Left ventricle myocardium inferior (tissue), 1 donor: ENCODE measurements around the gene CLCN2. TPM values are rescaled to one million over a fixed set of nuclear protein-coding genes. Genes with fewer than 3 reads are reported as not detected.
"Not testable (repeated sequence)": the region's sequence is repeated elsewhere in the genome, so short reads cannot be mapped to it uniquely, and the experiment has no call there.

Experiments
- DNase-seq: peaks from one replicate; pipeline ENCODE4 v3.0.0-alpha.2; 2020
- H3K27ac ChIP-seq: fragments of 200-600 bp; replicated peaks from 2 replicates; pipeline ENCODE4 v1.8.0; 2021
- H3K27me3 ChIP-seq: fragments of 200-600 bp; 2 replicates; pipeline ENCODE4 v1.8.0; 2021; ENCODE audit warnings: low read depth
- H3K36me3 ChIP-seq: fragments of 200-600 bp; 2 replicates; pipeline ENCODE4 v1.8.0; 2021
- H3K4me1 ChIP-seq: fragments of 200-600 bp; 2 replicates; pipeline ENCODE4 v1.8.0; 2021
- H3K4me3 ChIP-seq: fragments of 200-600 bp; 2 replicates; pipeline ENCODE4 v1.8.0; 2021; ENCODE audit warnings: mild to moderate bottlenecking, moderate library complexity
- H3K9me3 ChIP-seq: fragments of 200-600 bp; replicated peaks from 2 replicates; pipeline ENCODE4 v1.8.0; 2021
- intact Hi-C: fragments of 100-400 bp; cut with micrococcal nuclease; formaldehyde crosslinking; loops from one replicate; pipeline ENCODE4 v1.11.0; 2022
- total RNA-seq: library from RNA; stranded (reverse); fragmentation: NEBNext Ultra II Directional; extraction: Animal tissue kit (Norgen Biotek cat#: 25700); gene quantifications from one replicate; pipeline ENCODE4 v1.2.1, GENCODE V29; 2021
- TF ChIP-seq, protein P1 (sequence below): fragments of 200-600 bp; IDR thresholded peaks from 2 replicates; pipeline ENCODE4 v1.8.0; 2021; ENCODE audit warnings: antibody characterized with exemption, mild to moderate bottlenecking, borderline replicate concordance
- donor health status: DM: no; HTN: yes; CAD: no; lungs with severe emphysema.

Gene CLCN2
- total RNA-seq, 1 donor from 2014 or later: 1.7 TPM

DNA sequence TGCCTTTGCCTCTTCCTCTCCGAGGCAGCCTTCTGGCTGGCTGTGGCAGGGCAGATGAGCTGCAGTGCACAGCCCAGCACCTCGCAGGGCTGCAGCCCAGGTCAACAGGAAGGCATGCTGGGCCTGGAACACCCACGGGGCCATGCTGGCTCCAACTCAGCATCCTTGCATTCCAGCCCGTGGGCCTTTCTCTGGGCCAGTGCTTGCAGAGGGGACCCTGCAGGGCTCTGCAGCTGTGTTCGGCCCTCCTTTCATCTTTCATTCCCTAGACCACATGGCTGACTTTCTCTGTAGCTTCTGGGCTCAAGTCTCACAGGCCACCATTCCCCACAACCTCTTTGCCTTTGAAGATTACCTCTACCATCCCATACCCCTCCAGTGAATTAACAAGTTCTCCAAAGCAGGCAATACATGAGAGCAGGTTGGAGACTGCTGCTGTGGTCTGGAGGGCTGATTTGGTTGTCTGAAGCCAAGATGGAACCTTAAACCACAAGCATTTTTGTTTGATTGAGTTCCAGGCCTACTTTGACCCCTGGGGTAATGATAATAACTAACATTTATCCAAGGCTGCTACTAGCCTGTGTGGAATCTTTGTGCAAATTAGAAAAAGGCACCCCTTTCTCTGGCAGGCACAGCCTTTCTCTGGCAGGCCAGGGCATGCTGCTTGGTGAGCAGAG lies 18.1 kb downstream of the CLCN2 start:
- Histone ChIP-seq H3K9me3 (no peaks in the 10 kb centered on the region), H3K27ac (no peak overlapping the region), H3K4me1 (peaks cover 32% of the 10 kb centered on the region), H3K4me3 (no peak overlapping the region), H3K36me3 (peaks cover 42% of the 10 kb centered on the region), H3K27me3 (no peaks in the 10 kb centered on the region)
- DNase-seq: no peak
- intact Hi-C loops: no loop called here
- TF ChIP-seq, protein P1, sequence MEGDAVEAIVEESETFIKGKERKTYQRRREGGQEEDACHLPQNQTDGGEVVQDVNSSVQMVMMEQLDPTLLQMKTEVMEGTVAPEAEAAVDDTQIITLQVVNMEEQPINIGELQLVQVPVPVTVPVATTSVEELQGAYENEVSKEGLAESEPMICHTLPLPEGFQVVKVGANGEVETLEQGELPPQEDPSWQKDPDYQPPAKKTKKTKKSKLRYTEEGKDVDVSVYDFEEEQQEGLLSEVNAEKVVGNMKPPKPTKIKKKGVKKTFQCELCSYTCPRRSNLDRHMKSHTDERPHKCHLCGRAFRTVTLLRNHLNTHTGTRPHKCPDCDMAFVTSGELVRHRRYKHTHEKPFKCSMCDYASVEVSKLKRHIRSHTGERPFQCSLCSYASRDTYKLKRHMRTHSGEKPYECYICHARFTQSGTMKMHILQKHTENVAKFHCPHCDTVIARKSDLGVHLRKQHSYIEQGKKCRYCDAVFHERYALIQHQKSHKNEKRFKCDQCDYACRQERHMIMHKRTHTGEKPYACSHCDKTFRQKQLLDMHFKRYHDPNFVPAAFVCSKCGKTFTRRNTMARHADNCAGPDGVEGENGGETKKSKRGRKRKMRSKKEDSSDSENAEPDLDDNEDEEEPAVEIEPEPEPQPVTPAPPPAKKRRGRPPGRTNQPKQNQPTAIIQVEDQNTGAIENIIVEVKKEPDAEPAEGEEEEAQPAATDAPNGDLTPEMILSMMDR: no peak

DNA sequence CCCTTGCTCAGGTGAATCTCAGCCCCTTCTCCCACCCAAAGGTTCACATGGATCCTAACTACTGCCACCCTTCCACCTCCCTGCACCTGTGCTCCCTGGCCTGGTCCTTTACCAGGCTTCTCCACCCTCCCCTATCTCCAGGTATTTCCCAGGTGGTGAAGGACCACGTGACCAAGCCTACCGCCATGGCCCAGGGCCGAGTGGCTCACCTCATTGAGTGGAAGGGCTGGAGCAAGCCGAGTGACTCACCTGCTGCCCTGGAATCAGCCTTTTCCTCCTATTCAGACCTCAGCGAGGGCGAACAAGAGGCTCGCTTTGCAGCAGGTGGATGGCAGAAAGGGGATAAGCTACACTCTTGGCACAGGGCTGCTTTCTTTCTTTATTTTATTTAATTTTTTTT lies 19.5 kb downstream of the CLCN2 start:
- TF ChIP-seq, protein P1: no peak
- Histone ChIP-seq H3K27me3 (no peaks in the 10 kb centered on the region), H3K27ac (no peak overlapping the region), H3K4me1 (peaks cover 42% of the 10 kb centered on the region), H3K36me3 (peaks cover 42% of the 10 kb centered on the region), H3K4me3 (no peak overlapping the region), H3K9me3 (no peaks in the 10 kb centered on the region)
- no peak for DNase-seq
- intact Hi-C loops: no loop called here

DNA sequence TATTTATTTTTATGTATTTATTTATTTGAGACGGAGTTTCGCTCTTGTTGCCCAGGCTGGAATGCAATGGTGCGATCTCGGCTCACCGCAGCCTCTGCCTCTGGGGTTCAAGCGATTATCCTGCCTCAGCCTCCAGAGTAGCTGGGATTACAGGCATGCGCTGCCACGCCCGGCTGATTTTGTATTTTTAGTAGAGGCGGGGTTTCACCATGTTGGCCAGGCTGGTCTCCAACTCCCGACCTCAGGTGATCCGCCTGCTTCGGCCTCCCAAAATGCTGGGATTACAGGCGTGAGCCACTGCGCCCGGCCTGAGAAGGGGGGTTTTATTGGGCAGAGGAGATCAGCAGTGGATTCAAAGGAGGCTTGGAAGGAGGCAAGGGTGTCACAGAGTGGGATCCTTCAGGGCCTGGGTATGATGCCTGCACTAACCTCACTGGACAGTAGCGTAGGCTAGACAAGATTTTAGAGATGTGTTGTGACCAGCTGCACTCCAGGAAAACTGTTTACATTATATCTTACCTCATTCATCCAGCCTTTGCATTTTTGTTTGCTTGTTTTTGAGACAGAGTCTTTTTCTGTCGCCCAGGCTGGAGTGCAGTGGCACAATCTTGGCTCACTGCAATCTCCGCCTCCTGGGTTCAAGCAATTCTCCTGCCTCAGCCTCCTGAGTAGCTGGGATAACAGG lies 21.8 kb downstream of the CLCN2 start:
- peak overlapping the region; percentile 97 for H3K27ac ChIP-seq
- H3K27me3 ChIP-seq, intact Hi-C loops, H3K9me3 ChIP-seq, H3K4me3 ChIP-seq, DNase-seq: not testable (repeated sequence)
- H3K4me1 ChIP-seq: peaks cover 53% of the 10 kb centered on the region
- peaks cover 42% of the 10 kb centered on the region for H3K36me3 ChIP-seq

DNA sequence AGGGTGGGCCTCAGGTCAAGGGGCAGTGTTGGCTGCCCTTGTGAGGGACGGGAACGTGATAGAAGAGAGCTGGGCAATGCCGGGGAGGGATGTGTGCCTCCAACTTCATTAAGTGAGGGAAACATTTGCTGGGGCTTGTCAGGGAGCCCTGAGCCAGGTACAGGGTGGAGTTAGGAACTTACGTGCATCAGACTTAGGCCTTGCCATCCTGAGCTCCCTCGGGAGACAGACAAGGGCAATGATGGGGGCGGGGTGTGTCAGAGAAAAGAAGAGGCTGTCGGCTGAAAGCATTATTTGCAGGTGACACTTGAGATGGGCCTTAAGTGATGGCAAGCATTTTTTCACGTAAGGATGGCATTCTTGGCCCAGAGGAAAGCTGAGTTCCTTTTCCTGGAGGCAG lies 22.4 kb downstream of the CLCN2 start:
- TF ChIP-seq, protein P1: no peak
- Histone ChIP-seq H3K27me3 (no peaks in the 10 kb centered on the region), H3K27ac (peak overlapping the region; percentile 97), H3K36me3 (peaks cover 42% of the 10 kb centered on the region), H3K9me3 (no peaks in the 10 kb centered on the region), H3K4me1 (peaks cover 54% of the 10 kb centered on the region), H3K4me3 (peak overlapping the region; percentile 88)
- no peak for DNase-seq
- intact Hi-C loops: no loop called here

DNA sequence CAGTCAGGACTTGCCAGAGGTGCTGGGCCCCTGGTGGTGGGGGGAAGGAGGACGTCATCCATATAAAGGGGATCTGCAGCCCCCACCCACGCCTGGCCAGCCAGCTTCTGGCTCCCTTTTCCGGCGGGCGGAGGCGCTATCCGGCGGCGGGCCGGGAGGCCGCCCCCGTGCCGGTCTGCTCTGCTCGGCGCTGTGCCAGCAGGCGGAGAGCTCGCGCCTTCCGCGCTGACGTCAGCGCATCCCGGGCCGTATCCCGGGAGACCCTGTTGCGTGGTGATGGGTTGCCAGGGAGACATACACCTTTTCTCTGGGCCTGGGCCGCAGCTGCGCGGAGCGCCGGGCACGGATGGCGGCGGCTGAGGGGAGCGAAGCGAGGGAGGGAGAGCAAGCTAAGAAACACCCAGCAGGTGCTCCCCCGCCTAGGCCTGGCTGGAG lies 22.9 kb downstream of the CLCN2 start:
- Histone ChIP-seq H3K27ac (peak overlapping the region; percentile 97), H3K4me1 (peaks cover 54% of the 10 kb centered on the region), H3K36me3 (peaks cover 42% of the 10 kb centered on the region), H3K4me3 (peak overlapping the region; percentile 88), H3K27me3 (no peaks in the 10 kb centered on the region), H3K9me3 (no peaks in the 10 kb centered on the region)
- intact Hi-C loops: no loop called here
- peak; percentile 85 for DNase-seq
- TF ChIP-seq, protein P1: peak; percentile 40

DNA sequence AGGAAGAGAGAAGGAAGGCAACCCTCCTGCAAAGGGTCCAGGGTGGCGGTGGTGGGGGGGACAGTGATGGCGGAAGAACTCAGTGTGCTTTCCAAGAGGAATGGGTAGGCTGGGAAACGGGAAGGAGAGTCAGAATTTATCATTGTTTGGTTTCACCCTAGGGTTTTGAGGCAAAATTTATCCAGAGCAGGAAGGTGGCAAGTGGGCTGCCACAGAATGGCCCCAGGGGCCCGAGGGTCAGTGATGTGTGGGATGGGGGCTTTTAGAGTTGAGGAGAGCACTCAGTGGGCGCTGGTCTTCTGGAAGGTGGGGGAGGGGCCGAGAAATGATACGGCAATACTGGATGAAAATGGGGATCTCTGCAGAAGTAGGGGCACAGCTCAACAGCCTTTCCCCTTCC lies 23.4 kb downstream of the CLCN2 start:
- H3K4me1 ChIP-seq: peaks cover 54% of the 10 kb centered on the region

More for the DNA sequence above, 23.4 kb downstream of the CLCN2 start:
- Histone ChIP-seq H3K36me3 (peaks cover 42% of the 10 kb centered on the region), H3K4me3 (peak overlapping the region; percentile 88), H3K9me3 (no peaks in the 10 kb centered on the region), H3K27me3 (no peaks in the 10 kb centered on the region), H3K27ac (peak overlapping the region; percentile 97)
- no peak for DNase-seq
- TF ChIP-seq, protein P1: no peak
- intact Hi-C loops: no loop called here
